ENCODE measurements around the gene ATE1.

The ATE1 gene

GRCh38 chr10:121879476-121879875 lies 48.4 kb downstream of the ATE1 start:
- no peak for DNase-seq

- DNase-seq: no peak
These were observed 54.6 kb downstream of the ATE1 start for GRCh38 chr10:121873236-121873635.

GRCh38 chr10:121870413-121870812 lies 57.4 kb downstream of the ATE1 start:
- no peak for DNase-seq

- DNase-seq: no peak
These were observed 62.3 kb downstream of the ATE1 start for GRCh38 chr10:121865554-121865953.

- no peak for DNase-seq
These were observed 63.2 kb downstream of the ATE1 start for GRCh38 chr10:121864653-121865052.

GRCh38 chr10:121864168-121864567 lies 63.7 kb downstream of the ATE1 start:
- no peak for DNase-seq

- no peak for DNase-seq
These were observed 65.2 kb downstream of the ATE1 start for GRCh38 chr10:121862649-121863048.

GRCh38 chr10:121862042-121862441 lies 65.8 kb downstream of the ATE1 start:
- no peak for DNase-seq

GRCh38 chr10:121860810-121861209 lies 67.0 kb downstream of the ATE1 start:
- DNase-seq: no peak

GRCh38 chr10:121854809-121855445 lies 72.9 kb downstream of the ATE1 start:
- DNase-seq: no peak

- DNase-seq: no peak
These were observed 73.9 kb downstream of the ATE1 start for GRCh38 chr10:121853950-121854349.

- no peak for DNase-seq
These were observed 76.0 kb downstream of the ATE1 start for GRCh38 chr10:121851786-121852185.

GRCh38 chr10:121848082-121848481 lies 79.7 kb downstream of the ATE1 start:
- DNase-seq: no peak

- DNase-seq: no peak
These were observed 81.3 kb downstream of the ATE1 start for GRCh38 chr10:121846555-121846954.

- DNase-seq: no peak
These were observed 82.6 kb downstream of the ATE1 start for GRCh38 chr10:121845044-121845784.

GRCh38 chr10:121844537-121844936 lies 83.3 kb downstream of the ATE1 start:
- DNase-seq: no peak

- DNase-seq: no peak
These were observed 84.5 kb downstream of the ATE1 start for GRCh38 chr10:121843379-121843778.

- no peak for DNase-seq
These were observed 86.0 kb downstream of the ATE1 start for GRCh38 chr10:121841862-121842261.

- no peak for DNase-seq
These were observed 88.9 kb downstream of the ATE1 start for GRCh38 chr10:121838931-121839330.

GRCh38 chr10:121838149-121838548 lies 89.7 kb downstream of the ATE1 start:
- no peak for DNase-seq

GRCh38 chr10:121836171-121836570 lies 91.7 kb downstream of the ATE1 start:
- DNase-seq: no peak

- no peak for DNase-seq
These were observed 92.5 kb downstream of the ATE1 start for GRCh38 chr10:121835376-121835775.

GRCh38 chr10:121834757-121835156 lies 93.1 kb downstream of the ATE1 start:
- no peak for DNase-seq

Measured in nucleus accumbens (tissue), 56 donors.